Jurkat, Clone E6-1 (cell line): ENCODE results near the gene NDN.
A peak's percentile ranks its signal among the peaks of the same experiment; 100 is the strongest.

ENCODE experiments used
- DNase-seq: peaks from one replicate; pipeline ENCODE4 v3.0.0-alpha.2; 2011; ENCODE audit warnings: low read depth, low spot score
- H3K4me3 ChIP-seq: 2 replicates; pipeline ENCODE4 v1.5.1; 2011; ENCODE audit warnings: mild to moderate bottlenecking, low read length, control low read depth, moderate library complexity

Gene NDN

GRCh38 chr15:23645371-23646164 is 41.5 kb downstream of the NDN start:
- no peak for DNase-seq
- no peak overlapping the region for H3K4me3 ChIP-seq

DNA sequence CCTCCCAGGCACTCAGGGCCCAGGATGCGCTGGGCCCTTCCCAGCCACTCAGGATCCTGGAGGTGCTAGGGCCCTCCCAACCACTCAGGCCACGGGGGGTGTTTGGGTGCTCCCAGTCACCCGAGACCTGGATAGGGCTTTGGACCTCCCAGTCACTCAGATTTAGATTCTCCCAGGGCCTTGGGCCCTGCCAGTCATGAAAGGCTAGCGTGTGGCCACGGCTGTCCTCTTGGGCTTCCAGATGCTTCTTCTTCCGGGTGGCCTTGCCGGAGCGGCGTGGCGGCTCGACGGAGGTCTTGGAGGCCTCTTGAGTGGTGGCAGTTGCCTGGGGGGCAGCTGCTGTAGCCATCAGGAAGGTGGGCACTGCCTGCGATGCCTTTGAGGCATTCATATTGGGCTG is 42.3 kb downstream of the NDN start:
- no peak for DNase-seq
- no peak overlapping the region for H3K4me3 ChIP-seq

DNA sequence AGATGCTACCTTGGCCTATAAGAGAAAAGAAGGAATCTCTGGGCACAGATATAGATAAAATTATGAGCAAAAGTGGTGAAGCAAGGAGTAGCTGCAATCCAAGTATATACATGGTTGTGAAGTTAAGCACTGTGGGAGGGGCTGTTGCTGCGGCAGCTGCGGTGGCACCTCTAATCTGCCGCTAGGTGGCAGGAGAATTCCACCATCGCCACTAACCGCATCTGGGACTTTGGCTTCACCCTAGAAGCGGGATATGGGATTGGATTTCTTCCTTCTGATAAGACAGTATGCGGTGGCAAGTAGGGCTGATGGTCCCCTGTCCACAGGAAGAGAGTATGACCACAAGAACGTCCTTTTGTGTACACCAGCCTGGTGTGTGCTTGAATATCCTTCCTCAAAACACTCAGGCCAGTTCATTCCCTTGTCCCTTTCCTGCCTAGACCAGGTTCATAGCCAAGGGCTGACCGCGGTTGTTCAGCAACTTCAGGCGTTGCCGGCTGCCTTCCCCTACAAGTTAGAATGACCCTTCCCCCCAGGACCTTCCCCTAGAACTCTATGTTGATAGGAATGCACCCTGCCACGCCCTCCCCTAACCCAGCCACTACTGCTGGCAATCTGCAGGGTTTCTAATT is 44.6 kb downstream of the NDN start:
- no peak overlapping the region for H3K4me3 ChIP-seq

More for the DNA sequence above, 44.6 kb downstream of the NDN start:
- DNase-seq = peak; percentile 41
